M059J (cell line): ENCODE results near the gene MRPL36. TPM values are rescaled to one million over a fixed set of nuclear protein-coding genes. Genes with fewer than 3 reads are reported as not detected.
A peak's percentile ranks its signal among the peaks of the same experiment; 100 is the strongest.
"Not testable (repeated sequence)": the region's sequence is repeated elsewhere in the genome, so short reads cannot be mapped to it uniquely, and the experiment has no call there.

Experiments
- DNase-seq: peaks from one replicate; pipeline ENCODE4 v3.0.0-alpha.2; 2012; ENCODE audit warnings: low read depth
- total RNA-seq: library from RNA; depleted of rRNA; stranded (reverse); fragments of >200 nt; shearing (Covaris generic); gene quantifications from 2 replicates; pipeline ENCODE4 v1.2.3, GENCODE V29; 2014

The MRPL36 gene
- total RNA-seq, 1 experiment from 2014 or later: 57.9 TPM

- DNase-seq: no peak
Observed at GRCh38 chr5:1815071-1815786, 15.6 kb upstream of the MRPL36 start.

DNA sequence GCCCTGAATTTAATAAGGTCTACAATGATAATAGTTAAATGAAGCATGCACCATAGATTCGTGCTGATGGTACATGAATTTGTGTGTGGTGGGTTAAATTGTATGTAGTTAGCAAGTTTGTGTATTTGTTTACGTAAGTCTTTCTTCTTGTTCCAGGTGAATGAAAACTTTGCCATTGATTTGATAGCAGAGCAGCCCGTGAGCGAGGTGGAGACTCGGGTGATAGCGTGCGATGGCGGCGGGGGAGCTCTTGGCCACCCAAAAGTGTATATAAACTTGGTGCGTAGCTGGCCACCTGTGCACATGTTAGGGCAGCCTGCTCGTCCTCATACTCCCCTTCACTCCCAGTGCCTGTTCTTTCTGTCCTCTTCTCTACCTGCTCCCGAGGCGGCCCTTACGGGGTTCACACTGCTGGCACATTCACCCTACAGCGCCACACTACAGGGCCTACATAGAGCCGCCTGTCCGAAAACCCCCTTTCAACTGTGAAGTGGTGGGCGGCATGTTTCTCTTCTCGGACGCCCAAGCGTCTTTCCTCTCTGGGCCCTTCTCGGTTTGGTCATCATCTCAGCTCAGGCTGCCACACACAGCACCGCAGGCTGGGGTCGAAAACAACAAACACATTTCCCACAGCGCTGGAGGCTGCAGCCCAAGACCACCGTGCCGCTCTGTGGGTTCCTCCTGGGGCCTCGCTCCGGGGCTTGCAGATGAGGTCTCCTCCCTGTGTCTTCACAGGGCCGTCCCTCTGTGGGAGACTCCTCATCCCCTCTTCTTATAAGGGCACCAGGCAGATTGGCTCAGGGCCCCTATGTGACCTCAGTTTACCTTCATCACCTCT lies 14.8 kb upstream of the MRPL36 start:
- no peak for DNase-seq

GRCh38 chr5:1810581-1811101 lies 11.0 kb upstream of the MRPL36 start:
- no peak for DNase-seq

DNA sequence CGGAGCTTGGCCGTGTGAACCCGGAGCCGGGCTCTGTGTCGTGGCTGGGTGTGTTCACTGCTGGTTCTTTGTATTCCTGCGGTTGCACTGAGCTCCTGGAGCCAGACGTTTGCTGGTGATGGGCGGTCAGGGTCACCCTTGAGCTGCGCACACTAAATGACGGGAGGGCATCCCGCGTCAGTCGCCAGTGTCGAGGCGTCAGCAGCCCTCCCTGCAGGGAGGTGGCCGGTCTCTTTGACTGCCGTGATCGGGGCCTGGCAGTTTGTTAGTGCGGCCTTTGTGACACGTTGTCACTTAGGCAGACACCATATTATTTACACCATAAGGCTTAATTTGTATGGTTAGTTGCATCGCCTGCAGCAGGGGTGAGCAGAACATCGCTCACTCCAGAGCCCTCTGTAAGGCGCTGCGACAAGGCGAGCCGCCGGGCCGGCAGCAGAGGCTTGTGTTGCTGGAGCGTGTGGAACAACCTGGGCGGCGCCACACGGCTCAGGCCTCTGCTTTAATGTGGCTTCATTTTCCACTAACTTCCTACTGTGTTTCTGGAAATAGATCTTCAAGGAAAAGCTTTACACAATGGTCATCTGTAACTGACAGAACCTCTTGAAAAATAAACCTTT lies 9.9 kb upstream of the MRPL36 start:
- DNase-seq: no peak

- DNase-seq: peak; percentile 9
Observed at GRCh38 chr5:1808439-1808838, 8.8 kb upstream of the MRPL36 start.

DNA sequence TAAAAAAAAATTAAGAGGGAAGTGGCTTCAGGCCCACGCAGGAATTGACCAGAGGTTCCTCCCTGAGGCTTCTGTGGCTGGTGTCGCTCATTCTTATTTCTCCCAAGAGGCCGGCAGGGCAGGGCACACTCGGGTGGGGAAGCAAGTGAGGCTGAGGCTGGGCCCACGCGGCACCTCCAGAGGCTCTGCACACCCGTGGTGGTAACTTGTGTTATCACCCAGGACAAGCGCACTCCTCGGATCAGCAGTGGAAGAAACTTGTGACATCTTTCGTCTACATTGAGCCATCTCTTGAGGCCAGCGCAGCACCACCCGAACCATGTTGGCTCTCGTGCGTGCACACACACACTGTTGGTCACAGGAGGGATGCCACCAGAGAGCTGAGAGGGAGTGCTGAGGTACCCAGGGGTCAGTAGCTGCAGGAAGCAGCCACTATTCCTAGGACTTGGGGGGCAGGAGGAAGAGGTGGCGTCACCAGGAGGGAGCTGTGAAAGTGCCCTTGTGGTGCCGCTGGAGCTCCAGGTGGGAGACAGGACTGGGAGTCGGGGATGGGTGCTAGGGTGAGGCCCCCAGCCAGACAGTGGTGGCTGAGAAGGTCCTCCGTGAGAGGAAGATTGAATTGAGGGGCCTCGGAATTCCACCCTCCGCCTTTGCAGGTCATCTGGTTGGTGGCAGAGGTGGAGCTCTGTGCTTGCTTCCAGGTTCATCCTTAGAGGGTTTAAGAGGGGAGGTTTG lies 8.0 kb upstream of the MRPL36 start:
- DNase-seq: no peak

GRCh38 chr5:1806974-1807373 lies 7.3 kb upstream of the MRPL36 start:
- no peak for DNase-seq

DNA sequence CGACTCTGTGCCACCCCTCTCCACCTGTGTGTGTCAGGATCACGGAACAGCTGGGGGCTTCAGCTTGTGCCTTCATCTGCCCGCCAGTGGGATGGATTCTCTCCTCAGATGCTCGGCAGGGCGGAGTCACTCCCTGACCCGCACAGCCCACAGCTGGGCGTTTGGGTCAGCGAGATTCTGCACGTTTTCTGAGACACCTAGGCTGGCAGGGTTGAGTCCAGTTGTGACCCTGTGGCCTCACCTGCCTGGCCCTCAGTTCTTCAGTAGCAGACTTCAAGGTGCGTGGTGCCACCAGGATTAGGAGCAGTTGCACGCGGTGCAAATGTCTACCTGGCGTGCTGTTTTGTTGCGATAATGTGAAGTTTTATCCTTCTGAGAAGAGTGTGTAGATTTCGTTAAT lies 6.6 kb upstream of the MRPL36 start:
- DNase-seq: no peak

- no peak for DNase-seq
Observed at GRCh38 chr5:1805736-1806135, 6.1 kb upstream of the MRPL36 start.

DNA sequence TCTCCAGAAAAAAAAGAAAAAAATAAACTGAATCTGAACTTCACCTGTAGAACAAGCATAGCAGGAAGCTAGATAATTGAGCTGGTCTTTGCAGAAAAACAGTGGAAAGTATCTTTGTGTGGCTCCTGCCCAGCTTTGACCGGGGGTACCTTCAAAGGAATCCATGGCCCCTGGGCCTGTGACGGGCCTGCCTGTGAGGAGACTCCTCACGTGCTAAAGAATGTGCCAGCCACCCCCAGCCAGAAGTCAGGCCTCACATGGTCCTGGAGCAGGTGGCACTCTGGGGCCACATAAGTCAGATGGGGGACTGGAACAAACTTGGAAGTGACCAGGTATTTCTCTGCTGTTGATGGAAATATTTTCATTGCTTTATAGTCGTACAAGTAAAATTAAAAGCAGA lies 5.7 kb upstream of the MRPL36 start:
- no peak for DNase-seq

GRCh38 chr5:1804001-1804690 lies 4.5 kb upstream of the MRPL36 start:
- no peak for DNase-seq

DNA sequence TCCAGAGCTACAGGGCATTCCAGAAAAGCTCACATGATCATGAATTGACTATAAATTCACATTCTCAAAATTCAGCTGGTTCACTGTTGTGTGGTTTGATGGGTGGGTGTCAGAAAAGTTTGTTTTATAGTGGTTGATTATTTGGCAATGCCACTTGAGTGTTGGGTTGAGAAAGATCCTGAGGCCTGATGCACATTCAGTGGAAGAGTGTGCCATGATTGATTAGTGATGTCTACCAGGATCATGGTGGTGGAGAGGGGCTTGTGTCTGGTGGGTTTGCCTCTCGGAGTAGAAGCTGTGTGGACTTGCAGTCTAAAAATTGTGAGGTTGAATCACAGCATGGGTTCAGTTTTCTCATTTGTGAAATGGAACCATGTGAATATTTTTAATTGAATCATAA lies 3.6 kb upstream of the MRPL36 start:
- no peak for DNase-seq

DNA sequence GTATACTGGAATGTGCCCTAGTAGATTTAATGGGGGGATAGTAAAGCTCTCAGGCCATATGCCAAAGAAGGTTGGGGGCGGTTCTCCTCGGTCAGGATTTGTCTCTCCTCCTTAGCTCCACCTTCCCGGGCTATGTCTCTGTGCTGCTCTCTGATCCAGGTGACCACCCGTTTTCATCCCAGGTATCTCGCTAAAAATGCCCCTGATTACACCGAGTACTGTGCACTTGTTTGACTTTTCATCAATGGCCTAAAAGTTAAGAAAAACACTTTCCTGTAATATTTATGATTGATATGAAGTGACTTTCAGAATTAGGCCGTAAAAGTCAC lies 2.3 kb upstream of the MRPL36 start:
- DNase-seq: peak; percentile 19

- DNase-seq: peak; percentile 65
Observed at GRCh38 chr5:1801222-1801966, 1.8 kb upstream of the MRPL36 start, which contains the start of gene NDUFS6. NDUFS6 (plus strand) TSS chr5:1801407; CDS start chr5:1801418, 11 bp downstream.

DNA sequence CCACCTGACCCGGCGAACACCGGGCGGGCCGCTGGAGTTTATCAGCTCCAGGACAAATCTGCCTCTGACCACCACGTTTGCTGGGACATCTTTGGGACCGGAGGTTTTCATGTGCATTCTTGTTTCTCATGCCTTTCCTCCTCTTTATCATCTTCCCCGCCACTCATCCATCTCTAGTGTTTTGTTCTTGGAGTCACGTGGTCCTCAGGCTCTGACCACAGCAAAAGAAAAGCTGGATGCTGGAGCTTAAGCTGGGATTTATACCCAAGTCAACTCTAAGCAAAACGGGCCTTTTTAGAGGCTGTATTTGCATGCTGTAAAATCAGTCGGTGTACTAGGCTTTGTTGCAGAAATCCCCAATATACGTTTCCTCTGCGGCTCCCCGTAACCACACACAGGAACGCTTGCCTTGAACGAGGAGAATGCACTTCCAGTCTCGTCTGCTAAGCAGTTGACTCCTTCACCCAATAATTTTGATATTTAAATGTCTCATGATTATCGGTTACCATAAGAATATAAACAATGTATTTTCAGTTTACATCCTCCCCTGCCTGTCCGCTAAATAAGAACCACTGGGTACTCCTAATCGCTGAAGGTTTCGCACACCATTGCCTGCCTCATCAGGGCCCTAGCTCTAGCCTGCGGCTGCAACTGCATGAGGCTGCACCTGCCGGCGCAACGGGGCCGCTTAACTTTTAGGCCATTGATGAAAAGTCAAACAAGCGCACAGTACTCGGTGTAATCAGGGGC lies 1.0 kb upstream of the MRPL36 start:
- DNase-seq: peak; percentile 56

DNA sequence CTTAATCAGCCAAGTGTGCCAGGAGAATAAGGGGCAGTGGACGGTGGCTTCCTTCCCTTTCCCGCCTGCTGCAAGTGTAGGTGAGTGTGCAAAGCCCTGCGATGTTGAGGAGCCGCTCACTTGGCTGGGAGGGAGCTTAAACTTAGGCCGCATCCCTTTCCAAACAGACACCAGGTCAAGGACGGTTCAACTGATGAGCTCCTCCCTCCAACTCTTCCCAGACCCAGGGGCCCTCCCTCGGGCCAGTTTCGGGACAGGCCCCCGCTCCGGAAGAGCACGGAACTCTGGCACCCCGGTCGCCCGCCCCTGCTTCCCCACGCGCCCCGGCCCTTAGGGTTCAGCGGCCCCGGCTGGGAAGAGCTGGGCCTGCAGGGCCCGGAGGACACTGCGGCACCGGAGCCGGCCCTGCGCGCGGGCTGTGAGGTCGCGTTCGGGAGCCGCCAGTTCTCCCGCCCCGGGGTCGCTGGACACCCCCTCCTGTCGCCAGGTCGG lies 481 bp downstream of the MRPL36 start:
- DNase-seq: peak; percentile 32

DNA sequence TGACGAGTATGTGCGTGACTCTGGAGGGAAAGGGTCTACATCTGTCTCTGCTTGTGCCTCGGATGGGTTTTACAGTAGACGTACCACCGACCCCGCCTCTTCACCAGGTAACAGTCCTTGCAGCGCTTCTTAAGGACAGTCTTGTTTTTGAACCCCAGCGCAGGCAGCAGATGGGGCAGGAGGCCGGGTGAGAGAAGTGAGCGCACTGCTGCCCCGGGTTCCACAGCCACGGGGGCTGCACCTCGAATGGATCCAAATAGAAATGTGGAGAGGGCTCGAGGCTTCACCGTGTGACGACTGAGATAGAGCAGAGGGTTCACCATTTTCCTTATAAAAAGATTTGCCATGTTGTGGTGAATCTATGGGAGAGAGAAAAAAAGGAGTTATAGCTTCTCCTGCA lies 1.0 kb downstream of the MRPL36 start:
- not testable (repeated sequence) for DNase-seq

- DNase-seq: no peak
Observed at GRCh38 chr5:1797855-1798254, 1.8 kb downstream of the MRPL36 start.

GRCh38 chr5:1797103-1797800 lies 2.4 kb downstream of the MRPL36 start:
- no peak for DNase-seq
